Natural killer cell treated with Interleukin-12 subunit alpha and Interleukin-12 subunit beta and Interleukin-15 and Interleukin-18, amount 100 ng/mL, for 72 hours (primary cell): ENCODE measurements around the gene PLEKHN1. TPM values are rescaled to one million over a fixed set of nuclear protein-coding genes. Genes with fewer than 3 reads are reported as not detected.

Source experiments
- ATAC-seq, 2 donors: fragments of 150-1000 bp; cut with Tn5 transposase in 1 of 2; sonication (Bioruptor Pico), chemical (Tn5 transposase) in 1 of 2; 2 replicates each; pipeline ENCODE4 v1.10.0; 2021
- DNase-seq: peaks from one replicate; pipeline ENCODE4 v3.0.0; 2022; ENCODE audit warnings: low spot score
- H3K27ac Mint-ChIP-seq, 2 donors: 1 replicate in 1 of 2; 2 replicates in 1 of 2; pipeline ENCODE4 v1.8.0; 2022; ENCODE audit warnings: mixed read lengths in 2 of 2, mild to moderate bottlenecking in 1 of 2, moderate library complexity in 1 of 2
- H3K27me3 Mint-ChIP-seq, 2 donors: 1 replicate in 1 of 2; 2 replicates in 1 of 2; pipeline ENCODE4 v1.8.0; 2022; ENCODE audit warnings: mixed read lengths in 2 of 2
- H3K36me3 Mint-ChIP-seq: one replicate; pipeline ENCODE4 v1.8.0; 2022; ENCODE audit warnings: mixed read lengths
- H3K4me1 Mint-ChIP-seq, 2 donors: 1 replicate in 1 of 2; 2 replicates in 1 of 2; pipeline ENCODE4 v1.8.0; 2022; ENCODE audit warnings: low read depth in 2 of 2, mixed read lengths in 2 of 2, mild to moderate bottlenecking in 1 of 2
- H3K4me3 Mint-ChIP-seq: one replicate; pipeline ENCODE4 v1.8.0; 2022; ENCODE audit warnings: mixed read lengths
- H3K9me3 Mint-ChIP-seq: 2 replicates; pipeline ENCODE4 v1.8.0; 2022; ENCODE audit warnings: mixed read lengths
- total RNA-seq, 2 donors: library from RNA; stranded (reverse); gene quantifications; one replicate each; pipeline ENCODE4 v1.2.3, GENCODE V29; 2022

The PLEKHN1 gene
- total RNA-seq, 2 donors from 2014 or later: 1.4 TPM

GRCh38 chr1:997993-998744 lies 31.9 kb downstream of the PLEKHN1 start:
- DNase-seq: peak; percentile 55
- H3K27me3 Mint-ChIP-seq: peaks cover 10 to 15% of the 10 kb centered on the region in 2 donors
- no peaks in the 10 kb centered on the region for H3K36me3 Mint-ChIP-seq
- H3K27ac Mint-ChIP-seq: no peak overlapping the region
- H3K4me1 Mint-ChIP-seq: peaks cover 0 to 7% of the 10 kb centered on the region in 2 donors
- ATAC-seq: no peak
- no peaks in the 10 kb centered on the region for H3K9me3 Mint-ChIP-seq
- H3K4me3 Mint-ChIP-seq: no peak overlapping the region

GRCh38 chr1:998745-998994 lies 32.4 kb downstream of the PLEKHN1 start:
- H3K27me3 Mint-ChIP-seq: peaks cover 10 to 15% of the 10 kb centered on the region in 2 donors
- H3K4me3 Mint-ChIP-seq: no peak overlapping the region
- H3K4me1 Mint-ChIP-seq: peaks cover 0 to 7% of the 10 kb centered on the region in 2 donors
- H3K27ac Mint-ChIP-seq: no peak overlapping the region
- no peaks in the 10 kb centered on the region for H3K9me3 Mint-ChIP-seq
- H3K36me3 Mint-ChIP-seq: no peaks in the 10 kb centered on the region
- ATAC-seq (no peak), DNase-seq (no peak)

- DNase-seq: peak; percentile 60
- Mint-ChIP-seq H3K9me3 (no peaks in the 10 kb centered on the region), H3K27me3 (peaks cover 10 to 15% of the 10 kb centered on the region in 2 donors), H3K27ac (no peak overlapping the region), H3K4me3 (no peak overlapping the region), H3K36me3 (no peaks in the 10 kb centered on the region), H3K4me1 (peaks cover 0 to 7% of the 10 kb centered on the region in 2 donors)
- no peak for ATAC-seq
Observed at GRCh38 chr1:998995-999724, 32.9 kb downstream of the PLEKHN1 start.

- no peaks in the 10 kb centered on the region for H3K9me3 Mint-ChIP-seq
- peaks cover 4 to 11% of the 10 kb centered on the region in 2 donors for H3K4me1 Mint-ChIP-seq
- H3K27ac Mint-ChIP-seq: no peak within 1 kb of the TSS
- DNase-seq: peak; percentile 61
- H3K4me3 Mint-ChIP-seq: peak within 1 kb of the TSS; percentile 58
- H3K36me3 Mint-ChIP-seq: no peaks in the 10 kb centered on the region
- peak; percentile 56 to 75 for ATAC-seq
- H3K27me3 Mint-ChIP-seq: peaks cover 11 to 17% of the 10 kb centered on the region in 2 donors
Observed at GRCh38 chr1:999725-1000356, 33.6 kb downstream of the PLEKHN1 start, which contains the start of gene HES4. Gene HES4 (minus strand): TSS chr1:1000097. CDS start chr1:999973, 124 bp downstream.

GRCh38 chr1:1000357-1001056 lies 34.2 kb downstream of the PLEKHN1 start:
- peaks cover 9 to 16% of the 10 kb centered on the region in 2 donors for H3K4me1 Mint-ChIP-seq
- H3K27me3 Mint-ChIP-seq: peaks cover 14 to 17% of the 10 kb centered on the region in 2 donors
- H3K4me3 Mint-ChIP-seq: peak overlapping the region; percentile 58
- peak; percentile 1 to 36 for ATAC-seq
- no peaks in the 10 kb centered on the region for H3K36me3 Mint-ChIP-seq
- DNase-seq: peak; percentile 64
- H3K9me3 Mint-ChIP-seq: no peaks in the 10 kb centered on the region
- H3K27ac Mint-ChIP-seq: no peak overlapping the region

GRCh38 chr1:1001057-1001783 lies 34.9 kb downstream of the PLEKHN1 start:
- Mint-ChIP-seq H3K9me3 (no peaks in the 10 kb centered on the region), H3K4me3 (peak overlapping the region; percentile 58), H3K36me3 (no peaks in the 10 kb centered on the region), H3K4me1 (peaks cover 9 to 15% of the 10 kb centered on the region in 2 donors), H3K27me3 (peaks cover 10 to 11% of the 10 kb centered on the region in 2 donors), H3K27ac (no peak overlapping the region)
- ATAC-seq (no peak), DNase-seq (no peak)

- ATAC-seq: no peak
- H3K4me1 Mint-ChIP-seq: peaks cover 9 to 16% of the 10 kb centered on the region in 2 donors
- H3K36me3 Mint-ChIP-seq: no peaks in the 10 kb centered on the region
- H3K27ac Mint-ChIP-seq: no peak overlapping the region
- H3K4me3 Mint-ChIP-seq: no peak overlapping the region
- no peaks in the 10 kb centered on the region for H3K9me3 Mint-ChIP-seq
- DNase-seq: peak; percentile 56
- peaks cover 8 to 11% of the 10 kb centered on the region in 2 donors for H3K27me3 Mint-ChIP-seq
Observed at GRCh38 chr1:1003618-1004419, 37.5 kb downstream of the PLEKHN1 start.

GRCh38 chr1:1004420-1004779 lies 38.1 kb downstream of the PLEKHN1 start:
- Mint-ChIP-seq H3K9me3 (peaks cover 3% of the 10 kb centered on the region), H3K4me3 (peak overlapping the region; percentile 24), H3K27me3 (peaks cover 8 to 11% of the 10 kb centered on the region in 2 donors), H3K36me3 (no peaks in the 10 kb centered on the region), H3K4me1 (peaks cover 15 to 21% of the 10 kb centered on the region in 2 donors), H3K27ac (peak overlapping the region in 1 of 2 donors; percentile 77)
- no peak for ATAC-seq
- DNase-seq: peak; percentile 23

GRCh38 chr1:1004780-1005697 lies 38.8 kb downstream of the PLEKHN1 start:
- Mint-ChIP-seq H3K36me3 (no peaks in the 10 kb centered on the region), H3K27me3 (peaks cover 8 to 11% of the 10 kb centered on the region in 2 donors), H3K4me3 (peak overlapping the region; percentile 24), H3K9me3 (peaks cover 3% of the 10 kb centered on the region), H3K27ac (peak overlapping the region in 1 of 2 donors; percentile 77), H3K4me1 (peaks cover 15 to 21% of the 10 kb centered on the region in 2 donors)
- ATAC-seq: peak in 1 of 2 donors; percentile 15
- peak; percentile 58 for DNase-seq

- H3K27ac Mint-ChIP-seq: peak overlapping the region in 1 of 2 donors; percentile 73
- peaks cover 15 to 19% of the 10 kb centered on the region in 2 donors for H3K4me1 Mint-ChIP-seq
- no peak for ATAC-seq
- H3K27me3 Mint-ChIP-seq: peaks cover 8 to 11% of the 10 kb centered on the region in 2 donors
- DNase-seq: peak; percentile 59
- no peaks in the 10 kb centered on the region for H3K36me3 Mint-ChIP-seq
- peaks cover 3% of the 10 kb centered on the region for H3K9me3 Mint-ChIP-seq
- H3K4me3 Mint-ChIP-seq: no peak overlapping the region
Observed at GRCh38 chr1:1005774-1006304, 39.6 kb downstream of the PLEKHN1 start.

- Mint-ChIP-seq H3K9me3 (peaks cover 3% of the 10 kb centered on the region), H3K4me1 (peaks cover 15 to 19% of the 10 kb centered on the region in 2 donors), H3K27me3 (peaks cover 8 to 11% of the 10 kb centered on the region in 2 donors), H3K36me3 (no peaks in the 10 kb centered on the region), H3K27ac (peak overlapping the region in 1 of 2 donors; percentile 73), H3K4me3 (no peak overlapping the region)
- ATAC-seq: no peak
- DNase-seq: peak; percentile 56
Observed at GRCh38 chr1:1006305-1007159, 40.2 kb downstream of the PLEKHN1 start.
